H1 (cell line): Measurements from ENCODE around the gene LGALSL. TPM values are rescaled to one million over a fixed set of nuclear protein-coding genes. Genes with fewer than 3 reads are reported as not detected.

Source experiments
- polyA plus RNA-seq, 7 experiments: library from polyadenylated mRNA; depleted of rRNA in 3 of 7; stranded (reverse) in 5 of 7; unstranded in 2 of 7; fragments of >200 nt in 5 of 7; fragments of 200-250 nt in 2 of 7; gene quantifications; 1 replicate in 5 of 7; 2 replicates in 1 of 7; 4 replicates in 1 of 7; pipeline versions ENCODE4 v1.2.1 to v1.2.3, GENCODE V29; 2011 to 2013; ENCODE audit warnings: missing spikeins in 2 of 7, mixed read lengths in 2 of 7
- total RNA-seq: library from RNA; stranded (reverse); fragmentation: NEBNext Ultra II Directional; extraction: Animal tissue kit (Norgen Biotek cat#: 25700); gene quantifications from 2 replicates; pipeline ENCODE4 v1.2.1, GENCODE V29; 2021
- TF ChIP-seq, protein P1 (sequence below): IDR thresholded peaks from 2 replicates; pipeline ENCODE4 v1.6.1; 2012; ENCODE audit warnings: inconsistent platforms

Gene LGALSL
- total and polyA plus RNA-seq, 2 of the 8 experiments (the other 6 are each of a cell fraction or from before 2014, with no cell fraction given), result 13.6 to 32.3 TPM

DNA sequence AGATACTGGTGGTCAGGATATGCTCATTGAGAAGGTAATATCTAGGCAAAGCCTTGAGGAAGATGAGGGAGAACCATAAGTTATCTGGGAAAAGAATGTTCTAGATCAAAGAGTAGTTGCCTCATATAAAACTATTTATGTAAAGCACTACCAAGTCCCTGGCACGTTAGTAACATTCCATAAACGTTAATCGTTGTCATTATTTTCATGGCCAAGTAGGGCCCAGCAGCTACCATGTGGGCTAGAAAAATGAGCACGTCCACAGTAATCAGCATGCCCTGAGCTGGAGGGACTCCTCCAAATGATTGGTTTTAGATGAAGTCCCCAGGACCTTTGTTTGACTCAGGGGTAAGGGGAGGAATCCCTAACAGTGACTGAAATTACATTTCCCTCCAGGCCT is 37.5 kb downstream of the LGALSL start (continued):
- TF ChIP-seq, protein P1, sequence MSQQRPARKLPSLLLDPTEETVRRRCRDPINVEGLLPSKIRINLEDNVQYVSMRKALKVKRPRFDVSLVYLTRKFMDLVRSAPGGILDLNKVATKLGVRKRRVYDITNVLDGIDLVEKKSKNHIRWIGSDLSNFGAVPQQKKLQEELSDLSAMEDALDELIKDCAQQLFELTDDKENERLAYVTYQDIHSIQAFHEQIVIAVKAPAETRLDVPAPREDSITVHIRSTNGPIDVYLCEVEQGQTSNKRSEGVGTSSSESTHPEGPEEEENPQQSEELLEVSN, result no peak
